Activated T-helper 1 cell treated with anti-CD3 and anti-CD28 coated beads, Interleukin-12 subunit alpha, Interleukin-12 subunit beta, Interleukin-2, Interleukin-4 antibody, amounts not matched to agents 30 ng/mL and 10 ng/mL and 1 ng/mL, durations not matched to agents 14 hours and 24 hours and 36 hours (primary cell): ENCODE results near the gene NOX5. TPM values are rescaled to one million over a fixed set of nuclear protein-coding genes. Genes with fewer than 3 reads are reported as not detected.

Experiments used
- DNase-seq: peaks from one replicate; pipeline ENCODE4 v3.0.0; 2021; ENCODE audit warnings: low spot score
- H3K27ac Mint-ChIP-seq: one replicate; pipeline ENCODE4 v1.8.0; 2021; ENCODE audit warnings: mild to moderate bottlenecking, mixed read lengths
- H3K27me3 Mint-ChIP-seq: one replicate; pipeline ENCODE4 v1.8.0; 2022; ENCODE audit warnings: mild to moderate bottlenecking, moderate library complexity, mixed read lengths; ENCODE audit not compliant: insufficient read depth
- H3K36me3 Mint-ChIP-seq: one replicate; pipeline ENCODE4 v1.8.0; 2021; ENCODE audit warnings: low read depth, mixed read lengths
- H3K4me1 Mint-ChIP-seq: one replicate; pipeline ENCODE4 v1.8.0; 2021; ENCODE audit warnings: low read depth, mixed read lengths
- H3K4me3 Mint-ChIP-seq: one replicate; pipeline ENCODE4 v1.8.0; 2021; ENCODE audit warnings: mild to moderate bottlenecking, moderate library complexity, mixed read lengths
- H3K9me3 Mint-ChIP-seq: one replicate; pipeline ENCODE4 v1.8.0; 2021; ENCODE audit warnings: mixed read lengths
- intact Hi-C: fragments of 100-400 bp; cut with micrococcal nuclease; formaldehyde crosslinking; loops from one replicate; pipeline ENCODE4 v1.15.1; 2024
- total RNA-seq: library from RNA; stranded (reverse); gene quantifications from 2 replicates; pipeline ENCODE4 v1.2.3, GENCODE V29; 2022

The NOX5 gene
- total RNA-seq, 1 donor from 2014 or later, result 0.03 TPM

- Mint-ChIP-seq H3K4me3 (no peak overlapping the region), H3K9me3 (no peaks in the 10 kb centered on the region), H3K4me1 (peaks cover 8% of the 10 kb centered on the region), H3K36me3 (no peaks in the 10 kb centered on the region), H3K27ac (no peak overlapping the region), H3K27me3 (peaks cover 17% of the 10 kb centered on the region)
- DNase-seq, result no peak
- intact Hi-C loops, result no loop called here
Measured at GRCh38 chr15:69035205-69035917, 20.9 kb downstream of the NOX5 start.

GRCh38 chr15:69035918-69036258 lies 21.4 kb downstream of the NOX5 start:
- DNase-seq, result no peak
- Mint-ChIP-seq H3K27ac (no peak overlapping the region), H3K4me3 (no peak overlapping the region), H3K4me1 (peaks cover 8% of the 10 kb centered on the region), H3K27me3 (peaks cover 12% of the 10 kb centered on the region), H3K9me3 (no peaks in the 10 kb centered on the region), H3K36me3 (no peaks in the 10 kb centered on the region)
- intact Hi-C loops, result no loop called here

GRCh38 chr15:69036826-69037225 lies 22.3 kb downstream of the NOX5 start:
- H3K4me3 Mint-ChIP-seq, result no peak overlapping the region
- H3K27me3 Mint-ChIP-seq, result peaks cover 8% of the 10 kb centered on the region
- no peak overlapping the region for H3K27ac Mint-ChIP-seq
- H3K36me3 Mint-ChIP-seq, result no peaks in the 10 kb centered on the region
- DNase-seq, result no peak
- H3K4me1 Mint-ChIP-seq, result peaks cover 8% of the 10 kb centered on the region
- intact Hi-C loops, result no loop called here
- no peaks in the 10 kb centered on the region for H3K9me3 Mint-ChIP-seq

GRCh38 chr15:69037482-69037881 lies 23.0 kb downstream of the NOX5 start:
- Mint-ChIP-seq H3K27ac (no peak overlapping the region), H3K4me1 (peaks cover 8% of the 10 kb centered on the region), H3K36me3 (no peaks in the 10 kb centered on the region), H3K4me3 (no peak overlapping the region), H3K9me3 (no peaks in the 10 kb centered on the region), H3K27me3 (peaks cover 6% of the 10 kb centered on the region)
- intact Hi-C loops, result no loop called here
- DNase-seq, result no peak

GRCh38 chr15:69037977-69038376 lies 23.5 kb downstream of the NOX5 start:
- intact Hi-C loops, result no loop called here
- H3K4me1 Mint-ChIP-seq, result peaks cover 8% of the 10 kb centered on the region
- H3K9me3 Mint-ChIP-seq, result no peaks in the 10 kb centered on the region
- H3K4me3 Mint-ChIP-seq, result no peak overlapping the region
- no peak for DNase-seq
- no peaks in the 10 kb centered on the region for H3K36me3 Mint-ChIP-seq
- H3K27me3 Mint-ChIP-seq, result peaks cover 6% of the 10 kb centered on the region
- no peak overlapping the region for H3K27ac Mint-ChIP-seq

- Mint-ChIP-seq H3K27me3 (peaks cover 6% of the 10 kb centered on the region), H3K36me3 (no peaks in the 10 kb centered on the region), H3K27ac (no peak overlapping the region), H3K9me3 (no peaks in the 10 kb centered on the region), H3K4me1 (peaks cover 8% of the 10 kb centered on the region), H3K4me3 (no peak overlapping the region)
- intact Hi-C loops, result no loop called here
- DNase-seq, result no peak
Measured at GRCh38 chr15:69038508-69038907, 24.0 kb downstream of the NOX5 start.

- Mint-ChIP-seq H3K4me1 (no peaks in the 10 kb centered on the region), H3K4me3 (no peak overlapping the region), H3K9me3 (no peaks in the 10 kb centered on the region), H3K36me3 (no peaks in the 10 kb centered on the region), H3K27ac (no peak overlapping the region), H3K27me3 (peaks cover 6% of the 10 kb centered on the region)
- DNase-seq, result no peak
- intact Hi-C loops, result no loop called here
Measured at GRCh38 chr15:69039516-69040225, 25.2 kb downstream of the NOX5 start.

- intact Hi-C loops, result no loop called here
- H3K4me1 Mint-ChIP-seq, result no peaks in the 10 kb centered on the region
- H3K36me3 Mint-ChIP-seq, result no peaks in the 10 kb centered on the region
- H3K9me3 Mint-ChIP-seq, result no peaks in the 10 kb centered on the region
- H3K27me3 Mint-ChIP-seq, result peaks cover 6% of the 10 kb centered on the region
- no peak overlapping the region for H3K4me3 Mint-ChIP-seq
- H3K27ac Mint-ChIP-seq, result no peak overlapping the region
- no peak for DNase-seq
Measured at GRCh38 chr15:69042531-69042930, 28.0 kb downstream of the NOX5 start.

- H3K27me3 Mint-ChIP-seq, result peaks cover 2% of the 10 kb centered on the region
- H3K9me3 Mint-ChIP-seq, result no peaks in the 10 kb centered on the region
- H3K27ac Mint-ChIP-seq, result no peak overlapping the region
- no peaks in the 10 kb centered on the region for H3K36me3 Mint-ChIP-seq
- intact Hi-C loops, result no loop called here
- H3K4me3 Mint-ChIP-seq, result no peak overlapping the region
- no peaks in the 10 kb centered on the region for H3K4me1 Mint-ChIP-seq
- no peak for DNase-seq
Measured at GRCh38 chr15:69045802-69046201, 31.3 kb downstream of the NOX5 start.

- Mint-ChIP-seq H3K36me3 (no peaks in the 10 kb centered on the region), H3K27me3 (peaks cover 2% of the 10 kb centered on the region), H3K4me1 (no peaks in the 10 kb centered on the region), H3K4me3 (no peak overlapping the region), H3K27ac (no peak overlapping the region), H3K9me3 (no peaks in the 10 kb centered on the region)
- intact Hi-C loops, result no loop called here
- no peak for DNase-seq
Measured at GRCh38 chr15:69046781-69047180, 32.3 kb downstream of the NOX5 start.

- H3K4me1 Mint-ChIP-seq, result no peaks in the 10 kb centered on the region
- intact Hi-C loops, result no loop called here
- peaks cover 4% of the 10 kb centered on the region for H3K27me3 Mint-ChIP-seq
- no peaks in the 10 kb centered on the region for H3K9me3 Mint-ChIP-seq
- no peak overlapping the region for H3K4me3 Mint-ChIP-seq
- no peak overlapping the region for H3K27ac Mint-ChIP-seq
- no peaks in the 10 kb centered on the region for H3K36me3 Mint-ChIP-seq
- DNase-seq, result no peak
Measured at GRCh38 chr15:69049976-69050375, 35.5 kb downstream of the NOX5 start.

GRCh38 chr15:69055251-69055650 lies 40.8 kb downstream of the NOX5 start:
- Mint-ChIP-seq H3K4me1 (peaks cover 10% of the 10 kb centered on the region), H3K4me3 (no peak overlapping the region), H3K27me3 (peaks cover 12% of the 10 kb centered on the region), H3K36me3 (no peaks in the 10 kb centered on the region), H3K27ac (no peak overlapping the region), H3K9me3 (no peaks in the 10 kb centered on the region)
- DNase-seq, result no peak
- intact Hi-C loops, result no loop called here

GRCh38 chr15:69056365-69056764 lies 41.9 kb downstream of the NOX5 start:
- intact Hi-C loops, result no loop called here
- DNase-seq, result no peak
- no peaks in the 10 kb centered on the region for H3K36me3 Mint-ChIP-seq
- no peaks in the 10 kb centered on the region for H3K9me3 Mint-ChIP-seq
- H3K27ac Mint-ChIP-seq, result no peak overlapping the region
- H3K4me3 Mint-ChIP-seq, result no peak overlapping the region
- peaks cover 18% of the 10 kb centered on the region for H3K4me1 Mint-ChIP-seq
- H3K27me3 Mint-ChIP-seq, result peaks cover 12% of the 10 kb centered on the region
